RWPE1 (cell line): ENCODE measurements around the gene RPS16.
A peak's percentile ranks its signal among the peaks of the same experiment; 100 is the strongest.

ENCODE experiments used
- CTCF ChIA-PET: fragments of 350-600 bp; sonication (Branson Sonifier 250); formaldehyde crosslinking; extraction: SDS; loops from one replicate; lab custom pipeline; 2021; lab: Yijun Ruan, JAX
- POLR2A ChIA-PET: fragments of 400-600 bp; formaldehyde crosslinking; extraction: SDS; loops from one replicate; lab custom pipeline; 2020; ENCODE audit warnings: antibody characterized with exemption; ENCODE audit not compliant: low non-redundant PET; lab: Yijun Ruan, JAX
- DNase-seq: peaks from one replicate; pipeline ENCODE4 v3.0.0; 2012; ENCODE audit warnings: low spot score
- H3K27ac ChIP-seq: fragments of 450-650 bp; 2 replicates; pipeline ENCODE4 v1.5.1; 2017
- CTCF ChIP-seq: fragments of 450-650 bp; conservative IDR thresholded peaks from 2 replicates; pipeline ENCODE4 v1.5.1; 2017; ENCODE audit warnings: low read depth, mild to moderate bottlenecking

Gene RPS16

GRCh38 chr19:39438270-39438934 lies 2.7 kb upstream of the RPS16 start:
- ChIA-PET POLR2A (no interaction called here), CTCF (interaction anchor here (0.7 kb wide), 1 partner anchor 486 kb away, joined by 3 read pairs; no protein-coding TSS in a partner anchor)
- DNase-seq, result no peak
- TF ChIP-seq CTCF, result no peak
- H3K27ac ChIP-seq, result peak overlapping the region; percentile 28

DNA sequence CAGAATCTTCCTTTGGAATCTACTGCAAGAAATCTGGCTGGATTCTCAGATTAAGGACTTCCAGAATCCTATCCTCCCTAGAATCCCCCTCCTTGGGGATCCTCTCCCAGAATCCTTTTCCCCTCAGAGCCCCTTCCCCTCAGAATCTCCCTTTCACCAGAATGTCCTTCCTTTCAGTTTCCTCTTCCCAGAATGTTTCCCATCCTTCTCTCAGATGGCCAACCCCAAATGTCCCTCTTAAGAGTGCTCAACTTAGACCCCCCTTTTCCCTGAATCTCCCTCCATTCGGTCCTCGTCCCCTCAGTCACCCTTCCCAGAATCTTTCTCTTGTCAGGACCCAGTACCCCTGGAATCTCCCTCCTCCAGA lies 584 bp upstream of the RPS16 start:
- TF ChIP-seq CTCF, result no peak
- ChIA-PET POLR2A (interaction anchor here (0.6 to 1.3 kb wide), 17 partner anchors 9 to 353 kb away, joined by 3 to 8 read pairs (median 4); partner anchors contain the start of genes MED29, PAF1, PLEKHG2 and SAMD4B), CTCF (interaction anchor here (0.5 to 1.6 kb wide), 4 partner anchors 38 to 1335 kb away, joined by 5 to 8 read pairs (median 6); partner anchors contain the start of gene EID2B)
- DNase-seq, result no peak
- H3K27ac ChIP-seq, result peak overlapping the region; percentile 90

GRCh38 chr19:39434123-39435076 lies 1.3 kb downstream of the RPS16 start:
- CTCF ChIA-PET, result interaction anchor here (0.9 to 1.6 kb wide), 3 partner anchors 23 to 40 kb away, joined by 4 to 6 read pairs (median 4); partner anchors contain the start of gene PLEKHG2
- peak overlapping the region; percentile 90 for H3K27ac ChIP-seq
- no peak for TF ChIP-seq CTCF
- no peak for DNase-seq
- POLR2A ChIA-PET, result interaction anchor here (0.5 to 1.1 kb wide), 2 partner anchors 10 to 20 kb away, joined by 3 to 6 read pairs; no protein-coding TSS in a partner anchor

GRCh38 chr19:39433480-39434079 lies 2.2 kb downstream of the RPS16 start:
- CTCF ChIA-PET, result interaction anchor here (1.7 kb wide), 1 partner anchor 12 kb away, joined by 8 read pairs; the partner anchor contains the start of gene SUPT5H
- POLR2A ChIA-PET, result no interaction called here
- H3K27ac ChIP-seq, result peak overlapping the region; percentile 90
- DNase-seq, result no peak
- no peak for TF ChIP-seq CTCF

- ChIA-PET CTCF (interaction anchor here (1.2 to 1.7 kb wide), 2 partner anchors 12 to 35 kb away, joined by 3 to 8 read pairs; partner anchors contain the start of gene SUPT5H), POLR2A (interaction anchor here (0.6 kb wide), 2 partner anchors 17 to 55 kb away, joined by 3 read pairs; no protein-coding TSS in a partner anchor)
- DNase-seq, result no peak
- H3K27ac ChIP-seq, result peak overlapping the region; percentile 90
- no peak for TF ChIP-seq CTCF
Observed at GRCh38 chr19:39432677-39433025, 3.1 kb downstream of the RPS16 start.
